GM18526 (cell line): Measurements from ENCODE around the gene LRP2.

Source experiments
- POLR2A ChIP-seq: IDR thresholded peaks from 3 replicates; pipeline ENCODE4 v1.6.1; 2011; ENCODE audit not compliant: insufficient read length; ENCODE audit errors: extremely low read depth

LRP2 gene

DNA sequence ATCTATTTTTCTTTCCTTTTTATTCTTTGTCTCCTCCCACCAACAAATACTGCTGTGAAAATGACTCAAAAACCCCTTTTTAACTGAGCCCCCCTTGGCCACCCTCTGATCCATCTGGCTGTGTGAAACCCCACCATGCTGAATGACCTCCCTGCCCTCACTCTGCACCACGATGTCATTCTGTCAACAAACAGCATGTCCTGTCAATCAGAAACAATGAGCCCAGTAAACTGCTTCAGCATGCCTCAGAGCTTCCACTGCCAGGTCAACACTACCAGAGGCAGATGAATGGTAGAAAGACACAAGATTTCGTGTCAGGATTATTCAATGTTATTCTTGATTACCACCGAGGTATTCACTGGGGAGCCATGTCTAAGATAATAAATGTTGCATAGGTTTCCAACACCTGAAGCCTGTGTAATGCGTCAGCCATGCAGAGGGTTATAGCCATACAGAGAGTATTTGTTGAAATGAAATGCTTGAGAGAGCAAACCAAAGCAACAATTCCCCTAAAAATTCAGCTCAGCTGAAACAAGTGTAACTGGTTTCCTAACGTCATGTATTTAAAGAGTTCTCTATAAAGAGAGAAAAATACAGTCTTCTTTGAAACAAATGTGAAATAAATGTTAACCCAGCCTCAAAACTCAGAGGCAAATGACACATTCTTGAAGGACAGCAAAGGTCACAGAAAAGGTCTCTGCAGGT, 76.7 kb downstream of the LRP2 start:
- no peak for TF ChIP-seq POLR2A

- no peak for TF ChIP-seq POLR2A
These were observed 81.8 kb downstream of the LRP2 start for GRCh38 chr2:169280502-169280901.

GRCh38 chr2:169275696-169276444, 86.5 kb downstream of the LRP2 start:
- TF ChIP-seq POLR2A = no peak

- no peak for TF ChIP-seq POLR2A
These were observed 90.3 kb downstream of the LRP2 start for GRCh38 chr2:169272010-169272409.

- TF ChIP-seq POLR2A = no peak
These were observed 96.7 kb downstream of the LRP2 start for GRCh38 chr2:169265591-169265990.

GRCh38 chr2:169260846-169261642, 101.3 kb downstream of the LRP2 start:
- TF ChIP-seq POLR2A = no peak

DNA sequence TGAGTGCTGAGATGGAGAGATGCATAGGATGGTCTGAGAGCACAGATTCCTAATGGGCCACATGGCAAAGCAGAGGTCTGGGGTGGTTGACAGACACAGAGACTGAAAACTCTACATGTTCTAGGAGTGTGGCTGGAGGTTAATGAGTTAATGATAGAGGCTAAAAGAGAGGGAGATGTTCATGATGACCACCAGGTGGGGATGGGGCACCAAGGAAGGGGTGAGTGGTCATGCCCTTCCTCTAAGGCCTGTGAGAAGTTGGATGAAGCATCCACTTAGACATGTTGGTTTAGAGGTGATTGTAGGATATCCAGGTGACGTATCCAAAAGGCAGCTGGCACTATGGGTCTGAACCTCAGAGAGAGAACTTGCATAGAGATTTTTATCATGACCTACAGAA, 102.1 kb downstream of the LRP2 start:
- TF ChIP-seq POLR2A = no peak

- TF ChIP-seq POLR2A = no peak
These were observed 102.9 kb downstream of the LRP2 start for GRCh38 chr2:169259402-169259801.

DNA sequence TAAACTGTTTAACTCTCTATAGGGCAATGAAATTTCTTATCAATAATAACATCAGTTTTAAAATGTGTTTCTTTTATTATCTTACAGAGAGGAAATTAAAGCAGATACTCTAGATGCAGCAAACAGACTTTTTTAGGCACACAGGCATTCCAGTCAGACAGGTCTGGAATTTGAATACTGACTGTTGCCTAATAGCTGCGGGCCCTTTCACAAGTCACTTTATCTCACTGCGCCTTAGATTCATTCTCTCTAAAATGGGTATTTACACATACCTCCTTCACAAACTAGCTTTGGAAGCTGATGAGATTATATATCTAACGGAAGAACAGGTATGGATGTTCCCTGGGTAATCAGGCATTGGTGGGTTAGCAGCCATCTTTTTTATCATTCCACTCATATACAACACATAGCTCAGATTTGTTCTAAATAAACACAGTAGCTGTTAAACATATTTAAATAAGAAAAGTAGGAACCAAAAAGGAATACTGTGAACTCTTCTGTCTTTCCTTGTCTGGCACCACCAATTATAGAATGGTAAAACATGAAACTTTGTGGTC, 104.2 kb downstream of the LRP2 start:
- no peak for TF ChIP-seq POLR2A

GRCh38 chr2:169254774-169255173, 107.6 kb downstream of the LRP2 start:
- TF ChIP-seq POLR2A = no peak

- TF ChIP-seq POLR2A = no peak
These were observed 115.1 kb downstream of the LRP2 start for GRCh38 chr2:169247211-169247610.

DNA sequence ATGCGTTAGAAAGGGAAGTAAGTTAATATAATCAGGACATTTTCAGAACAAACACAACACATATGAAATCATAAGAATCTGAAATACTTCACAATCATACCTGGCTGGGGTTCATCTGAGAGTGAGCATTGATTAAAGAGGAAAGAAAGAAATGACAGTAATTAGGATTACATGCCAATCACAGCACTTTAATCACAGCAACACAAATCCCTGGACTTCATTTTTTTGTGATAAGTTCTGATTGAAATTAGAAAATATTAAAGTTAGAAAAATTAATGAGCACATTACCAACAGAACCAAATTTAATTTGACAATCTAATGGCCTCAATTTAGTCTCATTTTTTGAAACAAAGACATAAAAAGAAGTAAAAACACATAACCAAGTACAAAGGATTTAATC, 121.9 kb downstream of the LRP2 start:
- no peak for TF ChIP-seq POLR2A

GRCh38 chr2:169237939-169238338, 124.4 kb downstream of the LRP2 start:
- TF ChIP-seq POLR2A = no peak

DNA sequence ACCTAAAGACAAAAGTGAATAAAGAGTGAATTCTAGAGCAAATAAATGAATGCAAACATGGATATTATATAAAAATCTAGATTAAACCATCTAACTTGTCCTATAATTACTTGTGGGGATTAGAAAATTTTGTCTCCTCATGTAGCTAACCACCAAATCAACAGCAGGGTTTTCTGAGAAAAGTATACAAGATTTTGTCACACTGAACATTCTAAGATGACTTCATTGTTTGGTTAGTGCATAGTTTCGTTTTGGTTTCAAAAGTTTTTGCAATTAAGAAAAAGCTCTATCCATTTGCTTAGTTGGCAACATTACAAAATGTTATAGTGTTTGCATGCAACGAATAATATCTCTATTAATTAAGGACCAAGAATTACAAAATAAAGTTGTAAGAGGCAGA, 125.0 kb downstream of the LRP2 start:
- no peak for TF ChIP-seq POLR2A

GRCh38 chr2:169232551-169233154, 129.7 kb downstream of the LRP2 start:
- no peak for TF ChIP-seq POLR2A
